ENCODE results near the gene EME2.
"Not testable (repeated sequence)": the region's sequence is repeated elsewhere in the genome, so short reads cannot be mapped to it uniquely, and the experiment has no call there.

Gene EME2

GRCh38 chr16:1791256-1791942, 18.8 kb downstream of the EME2 start:
- H3K27ac ChIP-seq (ENCODE audit: low read depth, low read length), result no peak overlapping the region
- H3K36me3 ChIP-seq (ENCODE audit: control insufficient read depth in 1 of 2, insufficient read depth in 2 of 2, low read length in 2 of 2), result peaks cover 0 to 30% of the 10 kb centered on the region in 2 donors
- no peak overlapping the region for H3K9ac ChIP-seq (ENCODE audit: low read depth in 1 of 2, low read length in 2 of 2)
- H3K9me3 ChIP-seq (ENCODE audit: control insufficient read depth in 1 of 2, low read length in 2 of 2), result no peaks in the 10 kb centered on the region
- no peaks in the 10 kb centered on the region for H3K27me3 ChIP-seq (ENCODE audit: control insufficient read depth in 1 of 2, insufficient read depth in 2 of 2, low read length in 2 of 2)
- H3K4me3 ChIP-seq (ENCODE audit: low read depth in 1 of 2, low read length in 2 of 2), result no peak overlapping the region
- H3K4me1 ChIP-seq (ENCODE audit: control insufficient read depth in 1 of 2, insufficient read depth in 2 of 2, low read length in 2 of 2), result no peaks in the 10 kb centered on the region

- Histone ChIP-seq H3K9ac (ENCODE audit: low read depth in 1 of 2, low read length in 2 of 2) (no peak overlapping the region), H3K4me3 (ENCODE audit: low read depth in 1 of 2, low read length in 2 of 2) (no peak overlapping the region), H3K27ac (ENCODE audit: low read depth, low read length) (no peak overlapping the region), H3K36me3 (ENCODE audit: control insufficient read depth in 1 of 2, insufficient read depth in 2 of 2, low read length in 2 of 2) (peaks cover 0 to 22% of the 10 kb centered on the region in 2 donors), H3K4me1 (ENCODE audit: control insufficient read depth in 1 of 2, insufficient read depth in 2 of 2, low read length in 2 of 2) (no peaks in the 10 kb centered on the region), H3K9me3 (ENCODE audit: control insufficient read depth in 1 of 2, low read length in 2 of 2) (no peaks in the 10 kb centered on the region), H3K27me3 (ENCODE audit: control insufficient read depth in 1 of 2, insufficient read depth in 2 of 2, low read length in 2 of 2) (no peaks in the 10 kb centered on the region)
Measured at GRCh38 chr16:1791943-1792812, 19.6 kb downstream of the EME2 start.

GRCh38 chr16:1792836-1793577, 20.4 kb downstream of the EME2 start:
- H3K9me3 ChIP-seq (ENCODE audit: control insufficient read depth in 1 of 2, low read length in 2 of 2), result no peaks in the 10 kb centered on the region
- no peaks in the 10 kb centered on the region for H3K27me3 ChIP-seq (ENCODE audit: control insufficient read depth in 1 of 2, insufficient read depth in 2 of 2, low read length in 2 of 2)
- no peak overlapping the region for H3K27ac ChIP-seq (ENCODE audit: low read depth, low read length)
- H3K4me1 ChIP-seq (ENCODE audit: control insufficient read depth in 1 of 2, insufficient read depth in 2 of 2, low read length in 2 of 2), result no peaks in the 10 kb centered on the region
- no peak overlapping the region for H3K9ac ChIP-seq (ENCODE audit: low read depth in 1 of 2, low read length in 2 of 2)
- peaks cover 0 to 14% of the 10 kb centered on the region in 2 donors for H3K36me3 ChIP-seq (ENCODE audit: control insufficient read depth in 1 of 2, insufficient read depth in 2 of 2, low read length in 2 of 2)
- no peak overlapping the region for H3K4me3 ChIP-seq (ENCODE audit: low read depth in 1 of 2, low read length in 2 of 2)

- H3K27me3 ChIP-seq (ENCODE audit: control insufficient read depth in 1 of 2, insufficient read depth in 2 of 2, low read length in 2 of 2), result no peaks in the 10 kb centered on the region
Measured at GRCh38 chr16:1793578-1794220, 21.1 kb downstream of the EME2 start, which contains the start of gene IGFALS. Gene IGFALS, minus strand, starts transcription at chr16:1793705. Its CDS starts 53 bp downstream, at chr16:1793652.

GRCh38 chr16:1794221-1794871, 21.7 kb downstream of the EME2 start:
- Histone ChIP-seq H3K9me3 (ENCODE audit: control insufficient read depth in 1 of 2, low read length in 2 of 2) (no peaks in the 10 kb centered on the region), H3K27me3 (ENCODE audit: control insufficient read depth in 1 of 2, insufficient read depth in 2 of 2, low read length in 2 of 2) (no peaks in the 10 kb centered on the region), H3K4me3 (ENCODE audit: low read depth in 1 of 2, low read length in 2 of 2) (no peak overlapping the region), H3K9ac (ENCODE audit: low read depth in 1 of 2, low read length in 2 of 2) (no peak overlapping the region), H3K27ac (ENCODE audit: low read depth, low read length) (no peak overlapping the region), H3K4me1 (ENCODE audit: control insufficient read depth in 1 of 2, insufficient read depth in 2 of 2, low read length in 2 of 2) (no peaks in the 10 kb centered on the region), H3K36me3 (ENCODE audit: control insufficient read depth in 1 of 2, insufficient read depth in 2 of 2, low read length in 2 of 2) (peaks cover 0 to 4% of the 10 kb centered on the region in 2 donors)

More at GRCh38 chr16:1793578-1794220, 21.1 kb downstream of the EME2 start, which contains the start of gene IGFALS:
- peaks cover 0 to 8% of the 10 kb centered on the region in 2 donors for H3K36me3 ChIP-seq (ENCODE audit: control insufficient read depth in 1 of 2, insufficient read depth in 2 of 2, low read length in 2 of 2)
- no peaks in the 10 kb centered on the region for H3K4me1 ChIP-seq (ENCODE audit: control insufficient read depth in 1 of 2, insufficient read depth in 2 of 2, low read length in 2 of 2)
- H3K4me3 ChIP-seq (ENCODE audit: low read depth in 1 of 2, low read length in 2 of 2), result no peak within 1 kb of the TSS
- no peaks in the 10 kb centered on the region for H3K9me3 ChIP-seq (ENCODE audit: control insufficient read depth in 1 of 2, low read length in 2 of 2)
- no peak within 1 kb of the TSS for H3K9ac ChIP-seq (ENCODE audit: low read depth in 1 of 2, low read length in 2 of 2)
- H3K27ac ChIP-seq (ENCODE audit: low read depth, low read length), result no peak within 1 kb of the TSS

GRCh38 chr16:1794908-1795666, 22.5 kb downstream of the EME2 start:
- Histone ChIP-seq H3K9me3 (ENCODE audit: control insufficient read depth in 1 of 2, low read length in 2 of 2) (no peaks in the 10 kb centered on the region), H3K4me1 (ENCODE audit: control insufficient read depth in 1 of 2, insufficient read depth in 2 of 2, low read length in 2 of 2) (no peaks in the 10 kb centered on the region), H3K36me3 (ENCODE audit: control insufficient read depth in 1 of 2, insufficient read depth in 2 of 2, low read length in 2 of 2) (no peaks in the 10 kb centered on the region), H3K27me3 (ENCODE audit: control insufficient read depth in 1 of 2, insufficient read depth in 2 of 2, low read length in 2 of 2) (no peaks in the 10 kb centered on the region), H3K4me3 (ENCODE audit: low read depth in 1 of 2, low read length in 2 of 2) (no peak overlapping the region), H3K9ac (ENCODE audit: low read depth in 1 of 2, low read length in 2 of 2) (no peak overlapping the region), H3K27ac (ENCODE audit: low read depth, low read length) (no peak overlapping the region)

- H3K27me3 ChIP-seq (ENCODE audit: control insufficient read depth in 1 of 2, insufficient read depth in 2 of 2, low read length in 2 of 2); H3K4me3 ChIP-seq (ENCODE audit: low read depth in 1 of 2, low read length in 2 of 2); H3K36me3 ChIP-seq (ENCODE audit: control insufficient read depth in 1 of 2, insufficient read depth in 2 of 2, low read length in 2 of 2); H3K9ac ChIP-seq (ENCODE audit: low read depth in 1 of 2, low read length in 2 of 2); H3K9me3 ChIP-seq (ENCODE audit: control insufficient read depth in 1 of 2, low read length in 2 of 2); H3K4me1 ChIP-seq (ENCODE audit: control insufficient read depth in 1 of 2, insufficient read depth in 2 of 2, low read length in 2 of 2); H3K27ac ChIP-seq (ENCODE audit: low read depth, low read length): not testable (repeated sequence)
Measured at GRCh38 chr16:1799263-1799662, 26.7 kb downstream of the EME2 start.

- Histone ChIP-seq H3K27me3 (ENCODE audit: control insufficient read depth in 1 of 2, insufficient read depth in 2 of 2, low read length in 2 of 2) (no peaks in the 10 kb centered on the region), H3K4me1 (ENCODE audit: control insufficient read depth in 1 of 2, insufficient read depth in 2 of 2, low read length in 2 of 2) (no peaks in the 10 kb centered on the region), H3K36me3 (ENCODE audit: control insufficient read depth in 1 of 2, insufficient read depth in 2 of 2, low read length in 2 of 2) (peaks cover 0 to 5% of the 10 kb centered on the region in 2 donors), H3K4me3 (ENCODE audit: low read depth in 1 of 2, low read length in 2 of 2) (no peak overlapping the region), H3K9ac (ENCODE audit: low read depth in 1 of 2, low read length in 2 of 2) (no peak overlapping the region), H3K27ac (ENCODE audit: low read depth, low read length) (no peak overlapping the region), H3K9me3 (ENCODE audit: control insufficient read depth in 1 of 2, low read length in 2 of 2) (no peaks in the 10 kb centered on the region)
Measured at GRCh38 chr16:1800701-1801100, 28.1 kb downstream of the EME2 start.

- Histone ChIP-seq H3K27ac (ENCODE audit: low read depth, low read length) (no peak overlapping the region), H3K27me3 (ENCODE audit: control insufficient read depth in 1 of 2, insufficient read depth in 2 of 2, low read length in 2 of 2) (no peaks in the 10 kb centered on the region), H3K4me1 (ENCODE audit: control insufficient read depth in 1 of 2, insufficient read depth in 2 of 2, low read length in 2 of 2) (peaks cover 0 to under 1% of the 10 kb centered on the region in 2 donors), H3K9ac (ENCODE audit: low read depth in 1 of 2, low read length in 2 of 2) (no peak overlapping the region), H3K9me3 (ENCODE audit: control insufficient read depth in 1 of 2, low read length in 2 of 2) (no peaks in the 10 kb centered on the region), H3K4me3 (ENCODE audit: low read depth in 1 of 2, low read length in 2 of 2) (no peak overlapping the region), H3K36me3 (ENCODE audit: control insufficient read depth in 1 of 2, insufficient read depth in 2 of 2, low read length in 2 of 2) (peaks cover 10 to 31% of the 10 kb centered on the region in 2 donors)
Measured at GRCh38 chr16:1807626-1808025, 35.0 kb downstream of the EME2 start.
